COR-L47 (cell line): ENCODE measurements around the gene CTAGE1.

Source experiments
- DNase-seq: peaks from one replicate; lab custom pipeline; 2025; lab: John Stamatoyannopoulos, UW

The CTAGE1 gene

DNA sequence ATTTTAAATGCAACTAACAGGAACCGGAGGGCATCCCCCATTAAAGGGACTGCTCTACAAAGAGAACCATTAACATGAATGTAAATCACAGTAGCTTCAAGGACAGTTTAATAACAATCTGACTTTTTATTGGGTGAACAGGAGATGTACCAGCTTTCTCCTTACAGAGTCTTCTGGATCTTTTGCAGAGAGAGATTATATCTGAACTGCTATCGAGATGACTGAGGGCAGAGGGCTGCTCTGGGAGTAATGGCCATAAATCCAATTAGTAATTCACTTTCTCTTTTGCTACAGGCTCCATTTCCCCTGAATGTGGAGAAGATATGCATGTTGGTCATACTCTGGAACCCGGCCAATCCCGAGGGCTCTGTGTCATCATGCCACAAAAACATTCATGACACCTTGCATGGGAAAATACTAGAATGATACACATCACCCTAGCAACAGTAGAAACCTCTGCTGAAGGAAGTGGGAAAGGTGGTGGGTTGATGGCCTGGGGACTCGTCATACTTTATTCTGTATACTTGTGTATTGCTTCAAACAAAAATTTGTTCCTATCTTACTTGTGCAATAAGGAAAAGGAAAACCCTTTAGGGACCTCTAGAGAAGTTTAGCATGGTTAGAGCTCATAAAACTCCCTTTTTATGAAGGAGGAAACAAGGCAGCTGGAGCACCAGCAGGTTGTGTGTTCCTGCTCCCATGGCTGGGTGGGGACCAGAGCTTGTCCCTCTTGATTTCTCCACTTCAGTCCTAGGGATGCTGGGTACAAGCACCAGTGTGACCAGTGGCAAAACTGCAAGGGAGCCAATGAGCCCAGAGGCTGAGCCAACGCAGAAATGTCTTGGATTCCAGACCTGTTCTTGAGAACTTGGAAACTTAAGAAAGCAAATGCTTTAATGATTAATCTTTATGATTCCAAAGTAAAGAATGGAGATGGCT is 26.0 kb downstream of the CTAGE1 start:
- no peak for DNase-seq

DNA sequence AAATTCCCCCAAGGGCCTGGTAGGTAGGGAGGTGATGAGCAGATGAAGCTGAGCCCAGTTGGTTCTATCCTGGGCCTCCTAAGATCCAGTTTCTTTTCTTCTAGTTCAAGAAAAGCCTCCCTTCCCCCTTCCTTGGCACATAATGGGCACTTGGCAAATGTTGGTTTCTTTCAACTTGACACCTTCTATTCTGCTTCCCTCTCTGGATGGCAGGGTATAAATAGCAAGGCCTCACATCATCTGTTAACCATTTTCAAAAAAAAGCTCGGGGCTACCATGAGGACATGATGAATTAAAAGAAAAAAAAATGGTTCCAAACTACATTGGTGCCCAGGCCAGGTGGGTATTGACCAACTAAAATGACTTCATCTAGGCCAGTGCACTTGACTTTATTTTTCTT is 29.9 kb downstream of the CTAGE1 start:
- DNase-seq: no peak

DNA sequence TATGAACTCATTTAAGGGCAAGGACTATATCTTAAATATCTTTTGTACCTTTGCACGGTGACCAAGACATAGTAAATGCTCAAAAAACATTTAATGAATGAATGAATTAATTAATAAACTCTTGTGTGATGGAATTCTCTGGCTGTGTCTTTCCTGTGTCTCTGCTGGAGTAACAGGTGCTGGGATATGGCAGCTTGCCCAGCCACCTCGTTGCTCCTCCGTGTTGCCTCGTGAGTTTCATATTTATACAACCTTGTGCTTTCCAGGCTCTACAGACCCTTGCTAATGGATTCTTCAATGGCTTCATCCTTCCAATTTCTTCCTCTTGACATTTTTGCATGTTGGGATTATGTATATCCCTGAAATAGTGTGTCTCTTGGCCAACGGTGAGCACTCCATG is 30.4 kb downstream of the CTAGE1 start:
- DNase-seq: no peak

DNA sequence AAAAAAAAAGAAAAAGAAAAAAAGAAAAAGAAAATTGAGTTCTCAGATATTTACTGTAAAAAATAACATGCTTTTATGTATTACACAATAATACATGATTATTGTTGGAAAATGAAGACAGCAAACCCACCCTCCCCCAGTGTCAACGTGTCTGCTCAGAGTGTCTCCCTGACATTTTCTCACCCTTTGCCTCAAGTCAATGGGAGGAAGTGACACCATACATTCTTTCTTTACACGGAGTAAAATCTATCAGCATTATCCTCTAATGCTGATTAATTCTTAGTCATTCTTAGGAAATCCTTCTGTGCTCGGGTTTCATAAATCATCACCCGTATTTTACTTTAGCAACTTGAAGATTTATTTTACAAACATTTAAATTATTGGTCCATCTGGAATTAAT is 32.0 kb downstream of the CTAGE1 start:
- no peak for DNase-seq

DNA sequence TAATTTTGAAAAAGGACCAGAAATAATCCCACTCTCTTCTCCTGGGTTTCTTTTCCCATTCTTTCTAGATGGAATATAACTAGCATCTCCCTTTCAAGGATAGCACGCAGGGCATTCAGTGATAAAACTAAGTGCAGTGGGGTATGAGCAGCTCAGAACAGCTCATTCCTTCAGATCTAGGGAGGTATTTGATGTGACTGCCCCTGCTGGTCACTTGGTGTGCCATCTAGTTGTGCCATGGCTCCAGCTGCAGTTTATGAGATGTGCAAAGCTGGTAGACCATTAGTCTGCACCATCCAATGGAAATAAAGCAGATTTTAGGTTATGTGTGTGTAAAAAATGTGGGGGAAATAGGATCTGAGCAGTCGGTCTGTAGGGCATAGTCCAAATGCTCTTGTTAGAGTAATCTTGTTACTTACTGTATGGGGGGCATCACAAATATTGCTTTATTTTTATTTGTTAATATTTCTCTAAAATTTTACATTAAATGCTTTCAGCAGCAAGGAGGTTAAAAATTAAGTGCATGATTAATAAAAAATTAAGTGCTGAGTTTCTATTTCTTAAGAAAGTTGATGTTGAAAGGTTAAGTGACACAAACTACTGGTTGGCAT is 38.9 kb downstream of the CTAGE1 start:
- DNase-seq: no peak

DNA sequence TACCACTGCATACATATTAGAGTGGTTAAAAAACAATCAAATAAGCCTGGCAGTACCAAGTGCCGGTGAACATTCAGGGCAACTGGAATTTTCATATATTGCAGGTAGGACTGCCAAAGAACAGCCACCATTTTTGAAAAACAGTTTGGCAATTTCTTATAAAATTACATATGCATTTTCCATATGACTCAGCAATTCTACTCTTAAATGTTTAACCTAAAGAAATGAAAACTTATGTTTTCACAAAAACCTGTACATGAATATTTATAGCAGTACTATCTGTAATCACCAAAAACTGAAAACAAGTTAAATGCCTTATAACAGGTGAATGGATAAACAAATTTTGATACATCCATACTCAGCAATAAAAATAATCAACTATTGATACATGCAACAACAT is 39.9 kb downstream of the CTAGE1 start:
- no peak for DNase-seq

DNA sequence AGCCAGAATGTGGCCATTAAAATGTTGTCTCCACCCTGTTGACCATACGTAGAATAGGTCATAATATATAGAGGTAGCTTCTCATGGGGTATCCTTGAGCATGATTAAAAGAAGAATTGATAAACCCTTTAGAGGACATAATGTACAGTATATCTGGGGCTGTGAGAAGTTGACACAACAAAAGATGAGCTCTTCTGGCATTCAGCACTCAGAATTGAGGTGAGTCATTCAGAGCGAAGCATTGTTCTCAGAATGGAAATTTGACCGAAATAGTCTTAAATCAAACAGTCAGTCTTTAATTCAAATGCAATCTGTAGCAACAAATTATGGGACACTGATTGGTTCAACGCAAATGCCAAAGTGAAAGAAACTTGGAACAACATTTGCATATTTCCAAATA is 47.3 kb downstream of the CTAGE1 start:
- no peak for DNase-seq

DNA sequence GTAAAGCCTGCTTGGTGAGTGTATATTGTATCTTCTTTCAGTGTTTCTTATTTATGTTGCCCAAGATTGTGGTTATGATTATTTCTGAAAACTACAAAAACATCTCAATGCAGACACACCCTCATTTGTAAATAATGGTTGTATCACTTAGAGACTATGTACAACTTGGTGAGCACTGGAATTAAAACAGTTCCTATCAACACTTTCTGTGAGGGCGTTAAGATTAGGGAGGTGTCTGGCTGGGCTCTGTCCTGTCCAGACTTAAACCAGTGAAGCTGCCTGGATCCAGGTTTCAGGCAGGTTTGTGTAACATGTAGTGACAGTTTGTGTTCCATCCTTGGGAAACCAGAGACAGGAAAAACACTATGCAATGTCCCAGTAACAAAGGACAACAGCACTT is 49.7 kb downstream of the CTAGE1 start:
- DNase-seq: no peak

DNA sequence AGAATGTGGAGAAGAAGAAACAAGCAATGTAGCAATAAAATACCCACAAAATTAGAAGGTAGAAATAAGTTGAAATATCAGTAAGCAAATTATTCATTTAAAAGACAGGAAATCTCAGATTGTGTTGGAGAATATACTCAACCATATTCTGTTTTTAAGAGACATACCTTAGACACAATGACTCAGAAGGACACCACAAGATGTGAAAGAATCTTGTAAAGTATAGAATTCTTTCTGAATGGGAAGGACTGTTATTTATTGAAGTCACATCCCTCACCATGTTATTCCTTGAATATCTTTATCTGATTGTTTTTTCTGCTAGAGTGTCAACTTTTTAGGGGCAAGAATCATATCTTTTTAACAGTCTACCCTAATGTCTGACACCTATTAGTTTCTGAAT is 50.4 kb downstream of the CTAGE1 start:
- DNase-seq: no peak

DNA sequence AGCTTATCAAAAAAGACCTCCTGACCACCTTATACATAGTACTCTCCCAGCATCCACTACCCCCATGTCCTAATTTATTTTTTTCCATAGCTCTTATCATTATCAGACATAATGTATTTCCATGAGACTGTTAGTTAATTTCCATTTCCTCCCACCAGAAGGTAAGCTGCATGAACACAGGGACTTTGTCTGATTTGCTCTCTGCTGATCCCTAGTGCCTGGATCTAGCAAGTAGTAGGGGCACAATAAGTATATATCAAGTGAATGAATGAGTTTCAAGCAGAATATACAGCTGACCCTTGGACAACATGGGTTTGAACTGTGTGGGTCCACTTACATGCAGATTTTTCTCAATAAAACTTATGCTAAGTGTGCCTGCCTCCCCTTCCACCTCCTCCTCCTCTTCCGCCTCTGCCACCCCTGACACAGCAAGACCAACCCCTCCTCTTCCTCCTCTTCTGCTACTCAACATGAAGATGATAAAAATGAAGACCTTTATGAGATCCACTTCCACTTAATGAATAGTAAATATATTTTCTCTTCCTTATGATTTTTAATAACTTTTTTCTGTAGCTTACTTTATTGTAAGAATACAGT is 53.8 kb downstream of the CTAGE1 start:
- no peak for DNase-seq
